Activated naive CD8-positive, alpha-beta T cell (primary cell): Measurements from ENCODE around the gene GABRR3.

Experiments
- H3K27ac Mint-ChIP-seq: one replicate; pipeline ENCODE4 v1.8.0; 2021; ENCODE audit warnings: mixed read lengths
- H3K27me3 Mint-ChIP-seq: one replicate; pipeline ENCODE4 v1.8.0; 2021; ENCODE audit warnings: mixed read lengths
- H3K36me3 Mint-ChIP-seq: one replicate; pipeline ENCODE4 v1.8.0; 2021; ENCODE audit warnings: mixed read lengths
- H3K4me1 Mint-ChIP-seq: one replicate; pipeline ENCODE4 v1.8.0; 2021; ENCODE audit warnings: low read depth, mixed read lengths
- H3K4me3 Mint-ChIP-seq: one replicate; pipeline ENCODE4 v1.8.0; 2021; ENCODE audit warnings: mild to moderate bottlenecking, mixed read lengths
- H3K9me3 Mint-ChIP-seq: one replicate; pipeline ENCODE4 v1.8.0; 2021; ENCODE audit warnings: low read depth, mixed read lengths

GABRR3 gene

GRCh38 chr3:97960551-97960950 is 74.6 kb downstream of the GABRR3 start:
- Mint-ChIP-seq H3K4me3 (no peak overlapping the region), H3K36me3 (peaks cover 13% of the 10 kb centered on the region), H3K4me1 (peaks cover 32% of the 10 kb centered on the region), H3K27me3 (no peaks in the 10 kb centered on the region), H3K9me3 (no peaks in the 10 kb centered on the region), H3K27ac (no peak overlapping the region)

- H3K9me3 Mint-ChIP-seq = no peaks in the 10 kb centered on the region
- no peaks in the 10 kb centered on the region for H3K27me3 Mint-ChIP-seq
- peaks cover 28% of the 10 kb centered on the region for H3K4me1 Mint-ChIP-seq
- H3K27ac Mint-ChIP-seq = no peak overlapping the region
- peaks cover 13% of the 10 kb centered on the region for H3K36me3 Mint-ChIP-seq
- H3K4me3 Mint-ChIP-seq = no peak overlapping the region
Measured at GRCh38 chr3:97959872-97960271, 75.2 kb downstream of the GABRR3 start.

DNA sequence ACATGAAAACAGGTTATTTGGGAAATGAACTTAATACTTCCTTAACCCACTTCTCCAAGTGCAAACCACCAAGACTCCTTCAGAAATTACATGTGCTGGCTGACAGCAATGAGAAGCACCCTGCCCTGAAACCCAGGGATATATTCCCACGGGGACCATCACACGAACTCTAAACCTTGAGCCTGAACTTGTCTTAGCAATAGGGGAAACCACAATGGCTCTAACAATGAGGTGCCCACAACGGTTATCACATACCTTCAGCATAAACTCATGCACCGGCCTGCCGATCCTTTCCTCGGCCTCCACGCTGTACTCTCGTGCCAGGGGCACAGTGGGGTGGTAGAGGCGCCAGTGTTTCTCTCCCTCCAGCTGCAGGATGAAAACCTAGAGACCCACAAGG is 76.3 kb downstream of the GABRR3 start:
- H3K36me3 Mint-ChIP-seq = peaks cover 12% of the 10 kb centered on the region
- H3K4me3 Mint-ChIP-seq = no peak overlapping the region
- H3K4me1 Mint-ChIP-seq = peaks cover 21% of the 10 kb centered on the region
- H3K9me3 Mint-ChIP-seq = no peaks in the 10 kb centered on the region
- H3K27me3 Mint-ChIP-seq = no peaks in the 10 kb centered on the region
- H3K27ac Mint-ChIP-seq = no peak overlapping the region

GRCh38 chr3:97958396-97958795 is 76.7 kb downstream of the GABRR3 start:
- H3K36me3 Mint-ChIP-seq = peaks cover 10% of the 10 kb centered on the region
- H3K4me1 Mint-ChIP-seq = peaks cover 17% of the 10 kb centered on the region

GRCh38 chr3:97957617-97958311 is 77.4 kb downstream of the GABRR3 start:
- H3K4me3 Mint-ChIP-seq = no peak overlapping the region
- H3K27me3 Mint-ChIP-seq = no peaks in the 10 kb centered on the region
- peaks cover 14% of the 10 kb centered on the region for H3K4me1 Mint-ChIP-seq
- H3K36me3 Mint-ChIP-seq = peaks cover 10% of the 10 kb centered on the region
- H3K27ac Mint-ChIP-seq = no peak overlapping the region
- H3K9me3 Mint-ChIP-seq = no peaks in the 10 kb centered on the region

More at GRCh38 chr3:97958396-97958795, 76.7 kb downstream of the GABRR3 start:
- H3K27me3 Mint-ChIP-seq = no peaks in the 10 kb centered on the region
- no peak overlapping the region for H3K27ac Mint-ChIP-seq
- no peak overlapping the region for H3K4me3 Mint-ChIP-seq
- no peaks in the 10 kb centered on the region for H3K9me3 Mint-ChIP-seq

GRCh38 chr3:97956051-97956450 is 79.1 kb downstream of the GABRR3 start:
- Mint-ChIP-seq H3K4me3 (no peak overlapping the region), H3K9me3 (no peaks in the 10 kb centered on the region), H3K4me1 (peaks cover 1% of the 10 kb centered on the region), H3K27ac (no peak overlapping the region), H3K36me3 (peaks cover 7% of the 10 kb centered on the region), H3K27me3 (no peaks in the 10 kb centered on the region)

DNA sequence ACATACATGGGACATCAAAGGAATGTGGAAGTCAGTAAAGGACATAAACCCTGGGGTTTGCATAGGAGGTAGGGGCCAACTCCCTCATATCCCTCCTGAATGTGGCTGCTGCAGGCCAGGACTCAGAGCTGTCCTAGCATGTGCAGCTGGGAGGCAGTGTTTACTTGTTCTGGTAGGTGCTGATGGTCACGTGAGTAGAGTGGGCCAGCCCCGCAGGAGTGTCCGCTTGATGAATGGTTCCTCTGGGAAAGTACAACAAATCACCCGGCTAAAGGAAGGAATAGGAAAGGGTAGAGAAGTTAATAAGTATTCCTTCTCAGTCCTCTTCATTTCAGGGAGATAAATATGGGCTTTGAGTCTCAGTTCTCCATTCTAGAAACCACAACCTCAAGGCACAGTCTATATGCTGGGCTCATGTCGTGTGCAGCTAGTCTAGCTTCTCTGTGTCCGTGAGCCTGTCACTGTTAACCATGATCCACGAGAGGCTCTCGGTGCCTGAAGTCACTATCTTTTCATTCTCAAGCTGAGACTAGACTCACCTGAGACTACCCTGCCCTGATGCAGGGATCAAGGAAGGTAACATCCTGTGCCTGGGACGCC is 80.8 kb downstream of the GABRR3 start:
- Mint-ChIP-seq H3K4me3 (no peak overlapping the region), H3K36me3 (peaks cover 6% of the 10 kb centered on the region), H3K9me3 (no peaks in the 10 kb centered on the region), H3K27me3 (no peaks in the 10 kb centered on the region), H3K4me1 (no peaks in the 10 kb centered on the region), H3K27ac (no peak overlapping the region)

DNA sequence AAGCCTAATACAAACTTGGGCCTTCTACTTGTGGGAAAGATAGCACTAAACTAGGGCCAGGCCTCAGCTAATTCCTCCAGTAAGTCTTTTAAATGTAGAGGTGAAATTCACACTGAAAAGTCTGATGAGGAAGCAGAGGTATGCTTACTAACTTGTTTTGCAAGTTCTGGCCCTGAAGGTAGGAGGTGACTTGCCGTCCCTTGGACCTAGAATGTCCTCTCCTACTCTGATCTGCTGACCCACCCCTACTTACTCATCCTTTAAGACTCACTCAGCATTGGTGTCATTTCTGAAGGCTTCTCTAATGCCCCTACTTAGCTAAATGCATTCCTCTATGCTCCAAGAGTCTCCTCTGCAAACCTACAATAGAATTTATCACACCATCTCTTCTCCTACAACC is 82.2 kb downstream of the GABRR3 start:
- no peaks in the 10 kb centered on the region for H3K4me1 Mint-ChIP-seq
- H3K4me3 Mint-ChIP-seq = no peak overlapping the region
- peaks cover 8% of the 10 kb centered on the region for H3K36me3 Mint-ChIP-seq
- no peak overlapping the region for H3K27ac Mint-ChIP-seq
- H3K9me3 Mint-ChIP-seq = no peaks in the 10 kb centered on the region
- H3K27me3 Mint-ChIP-seq = no peaks in the 10 kb centered on the region

GRCh38 chr3:97952280-97952679 is 82.8 kb downstream of the GABRR3 start:
- H3K36me3 Mint-ChIP-seq = peaks cover 8% of the 10 kb centered on the region

GRCh38 chr3:97950360-97950759 is 84.8 kb downstream of the GABRR3 start:
- no peak overlapping the region for H3K27ac Mint-ChIP-seq
- H3K9me3 Mint-ChIP-seq = no peaks in the 10 kb centered on the region
- H3K4me3 Mint-ChIP-seq = no peak overlapping the region
- no peaks in the 10 kb centered on the region for H3K4me1 Mint-ChIP-seq
- no peaks in the 10 kb centered on the region for H3K27me3 Mint-ChIP-seq
- H3K36me3 Mint-ChIP-seq = peaks cover 14% of the 10 kb centered on the region

More at GRCh38 chr3:97952280-97952679, 82.8 kb downstream of the GABRR3 start:
- Mint-ChIP-seq H3K4me1 (no peaks in the 10 kb centered on the region), H3K27ac (no peak overlapping the region), H3K4me3 (no peak overlapping the region), H3K27me3 (no peaks in the 10 kb centered on the region), H3K9me3 (no peaks in the 10 kb centered on the region)

GRCh38 chr3:97949743-97950142 is 85.4 kb downstream of the GABRR3 start:
- Mint-ChIP-seq H3K27ac (no peak overlapping the region), H3K36me3 (peaks cover 14% of the 10 kb centered on the region), H3K9me3 (no peaks in the 10 kb centered on the region), H3K4me1 (no peaks in the 10 kb centered on the region), H3K4me3 (no peak overlapping the region), H3K27me3 (no peaks in the 10 kb centered on the region)

DNA sequence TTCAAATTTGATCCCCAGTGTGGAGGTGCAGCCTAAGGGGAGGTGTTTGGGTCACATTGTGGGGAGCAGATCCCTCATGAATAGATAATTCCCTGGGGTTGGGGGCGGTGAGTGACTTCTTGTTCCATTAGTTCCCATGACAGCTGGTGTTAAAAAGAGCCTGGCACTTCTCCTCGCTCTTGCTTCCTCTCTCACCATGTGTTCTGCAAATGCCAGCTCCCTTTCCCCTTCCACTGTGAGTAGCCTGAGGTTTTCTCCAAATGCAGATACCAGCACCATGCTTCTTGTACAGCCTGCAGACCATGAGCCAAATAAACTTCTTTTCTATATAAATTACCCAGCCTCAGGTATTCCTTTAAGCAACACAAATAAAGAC is 86.0 kb downstream of the GABRR3 start:
- Mint-ChIP-seq H3K27ac (no peak overlapping the region), H3K4me1 (no peaks in the 10 kb centered on the region), H3K9me3 (no peaks in the 10 kb centered on the region)

DNA sequence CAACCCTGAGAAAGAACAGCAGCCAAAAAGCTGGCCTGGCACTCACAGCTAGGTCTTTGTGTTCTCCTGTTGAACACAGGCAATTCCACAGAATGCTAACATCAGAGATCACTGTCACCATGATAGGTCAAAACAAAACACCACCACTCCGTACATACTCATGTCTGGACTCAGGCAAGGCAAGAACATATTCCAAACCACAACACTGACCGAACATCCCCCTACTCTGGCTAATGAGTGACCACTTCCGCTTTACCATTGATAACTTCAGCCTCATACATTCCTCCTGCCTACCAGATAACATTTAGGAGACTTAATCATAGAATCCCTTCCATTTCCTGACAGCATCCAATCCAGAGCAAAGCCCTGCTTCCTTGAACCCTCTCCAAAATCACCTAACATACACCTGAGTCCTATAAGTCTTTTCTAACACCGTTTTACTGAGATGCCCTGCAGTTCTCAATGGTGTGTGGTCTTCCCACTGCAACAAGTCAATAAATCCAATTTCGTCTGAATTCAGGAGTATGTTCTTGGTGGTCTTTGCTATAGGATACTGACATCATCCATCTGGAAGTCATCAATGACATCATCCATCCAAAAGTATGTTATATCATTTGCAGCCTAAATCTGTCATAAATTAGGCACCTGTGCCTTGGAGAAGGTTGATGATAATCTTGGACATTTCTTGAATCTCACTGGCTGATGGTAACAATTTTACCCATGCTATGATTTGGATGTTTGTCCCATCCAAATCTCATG is 86.6 kb downstream of the GABRR3 start:
- Mint-ChIP-seq H3K27ac (no peak overlapping the region), H3K9me3 (no peaks in the 10 kb centered on the region), H3K4me1 (no peaks in the 10 kb centered on the region), H3K4me3 (no peak overlapping the region), H3K36me3 (peaks cover 10% of the 10 kb centered on the region), H3K27me3 (no peaks in the 10 kb centered on the region)

More for the DNA sequence above, 86.0 kb downstream of the GABRR3 start:
- Mint-ChIP-seq H3K36me3 (peaks cover 11% of the 10 kb centered on the region), H3K27me3 (no peaks in the 10 kb centered on the region), H3K4me3 (no peak overlapping the region)

DNA sequence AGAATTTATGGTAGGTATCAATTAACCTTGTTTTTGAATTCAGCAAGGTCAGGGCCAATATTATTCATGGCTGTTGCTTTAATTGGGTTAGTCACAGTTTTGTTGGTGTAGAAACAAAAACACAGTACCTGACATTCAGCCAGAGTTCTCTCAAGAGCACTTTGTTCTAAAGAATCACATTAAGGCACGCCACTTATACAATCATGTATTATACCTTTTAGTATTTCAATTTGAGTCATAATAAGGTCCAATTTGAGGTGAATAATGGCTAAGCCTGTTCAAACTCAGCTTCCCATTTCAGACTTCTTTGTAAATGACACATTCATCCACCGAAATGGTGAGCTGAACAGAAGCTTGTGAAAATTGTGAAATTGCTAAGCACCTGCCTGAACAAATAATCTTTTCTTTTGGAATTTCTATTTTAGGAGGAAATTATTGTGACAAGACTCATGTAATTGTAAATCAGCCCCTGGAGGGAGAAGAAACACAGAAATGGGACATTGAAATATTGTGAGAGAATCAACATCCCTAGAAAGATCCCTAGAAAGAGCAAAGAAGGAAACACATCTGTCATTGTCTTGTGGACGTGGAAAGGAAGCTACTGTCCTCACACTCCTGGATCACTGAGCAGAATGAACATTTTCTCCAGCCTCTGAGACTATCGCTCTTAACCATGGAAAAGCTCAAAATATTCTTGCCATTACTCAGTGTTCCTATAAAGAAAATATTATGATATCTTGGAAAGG is 92.1 kb downstream of the GABRR3 start:
- Mint-ChIP-seq H3K9me3 (no peaks in the 10 kb centered on the region), H3K4me3 (no peak overlapping the region), H3K36me3 (peaks cover 9% of the 10 kb centered on the region), H3K27ac (no peak overlapping the region), H3K27me3 (no peaks in the 10 kb centered on the region), H3K4me1 (no peaks in the 10 kb centered on the region)

DNA sequence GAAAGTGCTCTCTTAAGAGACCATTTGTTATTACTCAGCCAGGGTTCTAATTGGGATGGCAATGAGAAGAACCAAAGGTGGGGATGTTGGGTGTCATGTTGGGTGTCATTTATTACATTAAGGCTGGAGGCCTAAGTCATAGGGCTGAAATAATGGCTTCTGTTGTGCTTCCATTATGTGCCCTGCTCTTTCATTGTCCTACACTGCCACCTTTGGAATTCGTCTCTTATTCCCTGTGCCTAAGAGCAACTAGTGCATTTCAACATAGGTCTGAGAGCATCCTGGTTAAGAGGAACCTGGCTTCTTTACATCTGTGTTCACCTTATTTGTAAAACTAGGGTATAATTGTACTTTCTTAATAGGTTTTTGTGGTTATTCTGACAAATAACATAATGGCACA is 95.1 kb downstream of the GABRR3 start:
- Mint-ChIP-seq H3K27me3 (no peaks in the 10 kb centered on the region), H3K4me1 (peaks cover 2% of the 10 kb centered on the region), H3K36me3 (peaks cover 7% of the 10 kb centered on the region), H3K4me3 (no peak overlapping the region), H3K9me3 (no peaks in the 10 kb centered on the region), H3K27ac (no peak overlapping the region)
